DOHH2 (cell line): ENCODE results near the gene SELENOW.

ENCODE experiments used
- CTCF ChIP-seq: fragments of 200-600 bp; sonication (generic); IDR thresholded peaks from one replicate; pipeline ENCODE4 v1.5.1; 2014; ENCODE audit warnings: antibody characterized with exemption, mild to moderate bottlenecking, low read depth, low read length; ENCODE audit not compliant: poor library complexity, severe bottlenecking
- EZH2phosphoT487 ChIP-seq: fragments of 200-600 bp; sonication (generic); IDR thresholded peaks from 2 replicates; pipeline ENCODE4 v1.6.1; 2017; ENCODE audit warnings: borderline replicate concordance, mild to moderate bottlenecking, antibody characterized with exemption, low read length, moderate library complexity, mixed read lengths

GRCh38 chr19:47819858-47820257 lies 41.4 kb downstream of the SELENOW start:
- no peak for TF ChIP-seq CTCF
- no peak for TF ChIP-seq EZH2phosphoT487
